GM19328 (cell line): Measurements from ENCODE around the gene HAL.
"Not testable (repeated sequence)": the region's sequence is repeated elsewhere in the genome, so short reads cannot be mapped to it uniquely, and the experiment has no call there.

Experiments
- ATAC-seq: cut with Tn5 transposase; IDR thresholded peaks from one replicate; pipeline ENCODE4 v1.9.1; 2021; ENCODE audit warnings: mild to moderate bottlenecking, moderate library complexity; ENCODE audit not compliant: unreplicated experiment

Gene HAL

GRCh38 chr12:95978774-95979173 lies 17.4 kb downstream of the HAL start:
- no peak for ATAC-seq

- no peak for ATAC-seq
These were observed 17.8 kb downstream of the HAL start for GRCh38 chr12:95978351-95978750.

GRCh38 chr12:95977764-95978305 lies 18.3 kb downstream of the HAL start:
- ATAC-seq = no peak

- ATAC-seq = no peak
These were observed 19.7 kb downstream of the HAL start for GRCh38 chr12:95976416-95976832.

- ATAC-seq = no peak
These were observed 20.7 kb downstream of the HAL start for GRCh38 chr12:95975491-95975890.

GRCh38 chr12:95974358-95974757 lies 21.8 kb downstream of the HAL start:
- no peak for ATAC-seq

GRCh38 chr12:95972832-95973456 lies 23.2 kb downstream of the HAL start:
- no peak for ATAC-seq

- ATAC-seq = no peak
These were observed 25.2 kb downstream of the HAL start for GRCh38 chr12:95970905-95971304.

- not testable (repeated sequence) for ATAC-seq
These were observed 27.0 kb downstream of the HAL start for GRCh38 chr12:95969116-95969515.

- no peak for ATAC-seq
These were observed 28.8 kb downstream of the HAL start for GRCh38 chr12:95967301-95967700.

- ATAC-seq = no peak
These were observed 29.8 kb downstream of the HAL start for GRCh38 chr12:95966287-95966870.

GRCh38 chr12:95963096-95963495 lies 33.0 kb downstream of the HAL start:
- ATAC-seq = no peak

- ATAC-seq = no peak
These were observed 33.9 kb downstream of the HAL start for GRCh38 chr12:95962222-95962621.

GRCh38 chr12:95960241-95960640 lies 35.9 kb downstream of the HAL start:
- no peak for ATAC-seq

GRCh38 chr12:95959107-95959506 lies 37.0 kb downstream of the HAL start:
- no peak for ATAC-seq

- ATAC-seq = no peak
These were observed 39.5 kb downstream of the HAL start for GRCh38 chr12:95956557-95957145.

- ATAC-seq = no peak
These were observed 40.5 kb downstream of the HAL start for GRCh38 chr12:95955549-95956159.

- no peak for ATAC-seq
These were observed 43.1 kb downstream of the HAL start for GRCh38 chr12:95953000-95953399.

- no peak for ATAC-seq
These were observed 44.6 kb downstream of the HAL start for GRCh38 chr12:95951515-95951914.

GRCh38 chr12:95949477-95950206 lies 46.5 kb downstream of the HAL start:
- ATAC-seq = no peak

- ATAC-seq = no peak
These were observed 51.9 kb downstream of the HAL start for GRCh38 chr12:95944108-95944704.
